HG02642 (cell line): ENCODE measurements around the gene NDUFAF7.
"Not testable (repeated sequence)": the region's sequence is repeated elsewhere in the genome, so short reads cannot be mapped to it uniquely, and the experiment has no call there.

Experiments used
- ATAC-seq: cut with Tn5 transposase; IDR thresholded peaks from one replicate; pipeline ENCODE4 v1.9.1; 2021; ENCODE audit warnings: mild to moderate bottlenecking; ENCODE audit not compliant: unreplicated experiment, poor library complexity

NDUFAF7 gene

GRCh38 chr2:37211212-37211611, 20.2 kb upstream of the NDUFAF7 start:
- ATAC-seq: no peak

- no peak for ATAC-seq
Observed at GRCh38 chr2:37211939-37212338, 19.5 kb upstream of the NDUFAF7 start.

GRCh38 chr2:37215250-37215649, 16.2 kb upstream of the NDUFAF7 start:
- ATAC-seq: no peak

GRCh38 chr2:37219046-37219445, 12.4 kb upstream of the NDUFAF7 start:
- no peak for ATAC-seq

- no peak for ATAC-seq
Observed at GRCh38 chr2:37223131-37223530, 8.3 kb upstream of the NDUFAF7 start.

GRCh38 chr2:37224063-37224462, 7.4 kb upstream of the NDUFAF7 start:
- no peak for ATAC-seq

- ATAC-seq: not testable (repeated sequence)
Observed at GRCh38 chr2:37225129-37225528, 6.3 kb upstream of the NDUFAF7 start.

GRCh38 chr2:37226863-37227262, 4.6 kb upstream of the NDUFAF7 start:
- ATAC-seq: no peak

- no peak for ATAC-seq
Observed at GRCh38 chr2:37228788-37229187, 2.7 kb upstream of the NDUFAF7 start.

GRCh38 chr2:37230581-37230980, 877 bp upstream of the NDUFAF7 start:
- ATAC-seq: no peak

- no peak for ATAC-seq
Observed at GRCh38 chr2:37232131-37232933, 874 bp downstream of the NDUFAF7 start.

GRCh38 chr2:37243435-37243834, 12.0 kb downstream of the NDUFAF7 start:
- ATAC-seq: no peak

GRCh38 chr2:37244017-37244416, 12.6 kb downstream of the NDUFAF7 start:
- peak; percentile 53 for ATAC-seq

- ATAC-seq: no peak
Observed at GRCh38 chr2:37244755-37245154, 13.3 kb downstream of the NDUFAF7 start.

GRCh38 chr2:37246205-37246604, 14.7 kb downstream of the NDUFAF7 start:
- no peak for ATAC-seq

- ATAC-seq: no peak
Observed at GRCh38 chr2:37250869-37251740, 19.6 kb downstream of the NDUFAF7 start.

- ATAC-seq: no peak
Observed at GRCh38 chr2:37262522-37262921, 31.1 kb downstream of the NDUFAF7 start.

GRCh38 chr2:37263839-37264238, 32.4 kb downstream of the NDUFAF7 start:
- ATAC-seq: no peak

GRCh38 chr2:37267685-37268084, 36.2 kb downstream of the NDUFAF7 start:
- no peak for ATAC-seq

GRCh38 chr2:37268111-37268510, 36.7 kb downstream of the NDUFAF7 start:
- ATAC-seq: no peak

- ATAC-seq: no peak
Observed at GRCh38 chr2:37271376-37272067, 40.1 kb downstream of the NDUFAF7 start.
